GM19463 (cell line): Measurements from ENCODE around the gene KRT2.

Source experiments
- ATAC-seq: cut with Tn5 transposase; IDR thresholded peaks from one replicate; pipeline ENCODE4 v1.9.1; 2021; ENCODE audit warnings: mild to moderate bottlenecking, moderate library complexity; ENCODE audit not compliant: unreplicated experiment

The KRT2 gene

DNA sequence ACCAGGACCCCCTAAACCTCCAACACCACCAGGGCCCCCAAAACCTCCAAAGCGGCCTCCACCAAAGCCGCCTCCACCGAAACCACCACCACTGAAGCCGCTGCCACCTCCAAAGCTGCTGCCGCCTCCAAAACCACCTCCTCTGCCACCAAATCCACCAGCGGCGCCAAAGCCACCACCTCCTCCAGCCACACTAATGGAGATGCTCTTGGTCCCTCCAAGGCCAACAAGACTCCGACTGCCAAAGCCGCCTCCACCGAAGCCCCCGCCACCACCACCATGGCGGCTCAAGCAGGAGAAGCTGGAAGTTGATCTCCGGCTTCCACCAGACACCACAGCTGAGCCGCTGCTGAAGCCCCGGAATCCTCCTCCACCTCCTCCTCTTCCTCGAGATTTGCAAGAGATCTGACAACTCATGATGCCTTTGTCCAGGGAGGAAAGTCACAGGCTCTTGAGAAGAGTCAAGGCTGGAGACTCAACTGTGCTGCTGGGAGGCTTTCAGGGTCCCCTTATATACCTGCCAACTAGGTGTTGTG lies at the start of gene KRT2:
Gene KRT2 (minus strand): TSS at position 486 of the 536 bp plus-strand sequence. CDS start 69 bp downstream, at position 417.
- ATAC-seq: no peak

DNA sequence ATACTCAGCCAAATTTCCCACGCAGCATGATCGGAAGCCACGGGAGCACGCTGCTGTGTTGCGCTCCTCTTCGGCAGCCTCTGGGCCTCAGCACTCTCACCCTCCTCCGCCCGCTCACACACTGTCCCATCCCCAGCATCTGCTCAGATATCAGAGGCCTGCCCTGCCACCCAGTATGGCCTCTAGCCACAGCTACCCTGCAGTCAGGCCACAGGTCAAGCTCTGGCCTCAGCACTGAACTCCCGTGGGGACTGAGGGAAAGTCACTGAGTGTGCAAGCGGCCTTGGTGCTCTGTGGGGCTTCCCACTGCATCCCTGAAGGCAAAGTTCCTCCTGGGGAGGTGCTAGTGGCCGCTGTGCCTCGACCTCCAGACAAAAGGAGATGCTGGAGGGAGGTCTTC lies 49.3 kb upstream of the KRT2 start:
- ATAC-seq: no peak

DNA sequence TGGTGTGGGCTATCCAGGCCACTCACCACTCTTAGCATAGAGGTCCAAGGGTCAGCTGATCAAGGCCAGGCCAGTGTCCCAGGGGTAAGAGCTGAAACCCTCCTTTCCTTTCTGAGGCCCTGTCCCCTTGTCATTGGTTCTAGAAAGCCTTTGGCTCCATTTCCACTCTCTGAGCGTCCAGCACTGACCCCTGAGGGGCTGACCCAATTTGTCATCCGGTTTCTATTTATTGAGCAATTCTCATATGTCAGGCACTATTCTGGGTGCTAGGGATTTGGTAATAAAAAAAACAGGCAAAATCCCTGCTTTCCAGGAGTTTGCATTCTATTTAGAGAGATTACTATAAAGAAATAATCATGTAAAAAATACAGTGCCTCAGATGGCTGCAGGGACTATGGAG lies 47.9 kb upstream of the KRT2 start:
- ATAC-seq: no peak

DNA sequence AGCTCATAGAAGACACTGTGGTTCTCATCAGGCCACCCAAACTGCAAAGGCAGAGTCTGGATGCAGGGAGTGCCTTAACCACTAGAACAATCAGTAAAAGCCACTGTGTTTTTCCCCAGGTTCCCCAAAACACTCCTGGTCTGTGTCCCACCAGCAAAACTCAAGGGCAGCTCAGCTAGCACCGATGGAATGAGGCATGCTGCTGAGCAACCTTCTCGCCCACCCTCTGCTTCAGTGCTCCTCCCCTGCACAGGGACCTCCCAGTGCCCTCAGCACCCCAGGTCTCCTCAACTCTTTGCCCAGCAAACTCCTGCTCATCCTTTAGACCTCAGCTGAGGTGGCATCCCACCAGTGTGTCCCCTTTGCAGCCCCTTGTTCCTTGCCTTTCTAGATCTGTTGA lies 47.4 kb upstream of the KRT2 start:
- no peak for ATAC-seq

DNA sequence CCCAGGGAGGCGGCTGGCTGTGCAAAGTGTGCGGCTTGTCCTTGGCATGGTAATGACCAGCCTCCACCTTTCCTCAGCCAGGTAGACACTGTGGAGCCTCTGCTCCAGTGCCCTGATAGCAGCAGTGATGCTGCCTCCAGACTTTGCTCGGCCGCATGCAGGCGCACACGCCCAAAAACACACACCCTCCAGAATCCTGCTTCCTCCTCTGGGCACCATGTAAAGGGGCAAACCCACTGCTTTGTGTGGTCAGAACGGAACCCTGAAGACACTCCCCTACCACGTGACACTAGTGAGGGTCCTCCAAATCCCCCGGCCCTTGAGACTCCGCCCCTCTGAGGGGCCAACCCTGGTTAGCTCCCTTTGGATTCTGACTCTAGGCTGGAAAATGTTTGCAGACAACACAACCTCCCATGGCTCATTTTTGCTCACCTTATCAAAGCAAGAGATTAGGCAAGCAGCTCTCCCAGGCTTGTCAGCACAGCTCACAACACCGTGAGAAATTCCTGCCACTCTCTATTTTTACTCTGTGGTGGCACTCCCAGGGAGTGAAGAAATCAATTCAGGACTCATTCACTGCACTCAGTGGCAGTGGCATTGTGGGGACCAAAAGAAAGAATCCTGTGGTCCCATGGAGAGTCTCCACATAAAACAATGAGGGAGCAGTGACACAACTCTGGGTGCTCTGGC lies 46.8 kb upstream of the KRT2 start:
- ATAC-seq: no peak

DNA sequence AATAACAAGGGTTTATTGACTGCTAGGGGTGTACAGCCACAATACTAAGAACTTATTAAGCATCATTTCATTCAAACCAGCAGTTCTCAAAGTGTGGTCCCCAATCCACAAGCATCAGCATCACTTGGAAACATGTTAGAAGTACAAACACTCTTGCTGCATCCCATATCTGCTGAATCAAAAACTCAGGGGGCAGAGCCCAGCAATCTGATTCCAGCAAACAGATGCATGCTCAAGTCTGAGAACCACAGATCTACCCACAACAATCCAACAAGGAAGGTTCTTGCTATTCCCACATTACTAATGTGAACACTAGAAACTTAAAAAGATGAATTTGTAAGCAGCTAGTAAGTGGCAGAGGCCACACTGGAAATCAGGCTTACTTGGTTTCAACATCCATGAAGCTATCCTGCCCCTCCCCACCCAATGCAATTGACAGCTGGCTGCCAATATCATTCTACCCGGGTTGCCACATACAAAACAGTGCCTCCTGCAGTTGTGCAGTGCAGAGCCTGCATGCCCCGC lies 45.1 kb upstream of the KRT2 start:
- no peak for ATAC-seq

DNA sequence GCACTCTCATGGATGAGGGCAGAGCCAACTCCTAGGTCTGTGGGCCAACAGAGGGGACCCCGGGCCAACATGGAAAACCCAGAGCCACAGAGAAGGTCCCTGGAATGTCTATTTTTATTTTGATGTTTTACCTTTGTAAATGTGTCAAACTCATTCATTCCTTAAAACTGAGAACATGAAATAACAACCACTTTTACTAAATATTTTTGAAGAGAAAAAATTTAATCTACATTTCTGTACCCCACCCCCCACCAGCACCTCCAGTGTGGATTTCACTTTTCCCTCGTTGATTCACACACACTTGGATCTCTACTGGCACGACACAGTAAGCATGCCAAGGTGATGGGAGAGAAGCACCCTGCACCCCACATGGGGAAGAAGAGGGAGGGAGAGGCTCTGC lies 44.6 kb upstream of the KRT2 start:
- no peak for ATAC-seq

DNA sequence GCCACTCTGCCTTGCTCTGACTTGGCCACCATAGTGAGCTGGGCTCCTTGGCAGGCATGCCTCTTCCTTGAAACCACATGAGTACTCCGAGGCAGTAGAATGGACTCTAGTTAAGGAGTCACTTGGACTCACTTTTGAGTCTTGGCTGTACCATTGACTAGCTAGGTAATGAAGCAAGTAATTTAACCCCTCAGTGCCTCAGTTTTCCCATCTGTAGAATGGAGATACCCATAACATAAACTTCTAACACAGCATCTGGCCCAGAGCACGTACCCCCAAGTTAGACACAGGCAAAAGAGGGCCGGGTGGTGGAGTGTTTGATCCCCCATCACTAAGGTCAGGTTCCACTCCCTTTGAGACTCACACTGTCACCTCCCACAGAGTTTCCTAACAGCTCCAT lies 43.0 kb upstream of the KRT2 start:
- no peak for ATAC-seq

DNA sequence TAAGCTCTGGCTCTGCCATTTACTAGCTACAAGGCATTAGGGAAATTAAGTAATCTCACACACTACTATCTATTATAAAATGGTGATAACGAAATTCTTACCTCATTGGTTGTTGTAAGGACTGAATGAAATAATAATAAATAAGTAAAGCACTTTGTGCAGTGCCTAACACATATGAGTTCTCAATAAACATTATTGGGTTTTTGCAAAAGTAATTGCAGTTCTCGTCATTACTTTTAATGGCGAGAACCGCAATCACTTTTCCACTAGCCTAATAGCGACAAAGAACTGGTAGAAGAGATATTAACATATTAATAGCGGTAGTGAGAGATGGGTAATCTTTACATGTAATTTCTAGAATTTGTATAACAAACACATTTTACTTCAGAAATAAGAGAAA lies 42.1 kb upstream of the KRT2 start:
- ATAC-seq: no peak

DNA sequence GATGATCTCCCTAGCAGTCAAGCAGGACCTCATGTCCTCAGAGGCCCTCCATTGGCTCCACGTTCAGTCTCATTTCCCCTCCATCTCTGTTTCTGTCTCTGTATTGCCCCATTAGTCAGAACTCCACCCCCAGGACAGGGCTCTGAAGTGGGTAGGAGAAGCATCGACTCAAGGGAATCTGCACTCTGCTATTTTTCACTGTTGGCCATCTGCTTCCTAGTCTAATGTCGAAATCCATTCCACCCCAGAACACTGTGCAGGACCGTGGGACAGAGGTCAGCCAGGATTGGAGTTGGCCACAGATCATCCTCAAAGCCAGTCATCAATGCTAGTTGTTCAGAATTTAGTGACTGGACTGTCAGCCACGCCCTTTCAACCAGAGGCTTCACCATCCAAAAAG lies 41.2 kb upstream of the KRT2 start:
- ATAC-seq: no peak

DNA sequence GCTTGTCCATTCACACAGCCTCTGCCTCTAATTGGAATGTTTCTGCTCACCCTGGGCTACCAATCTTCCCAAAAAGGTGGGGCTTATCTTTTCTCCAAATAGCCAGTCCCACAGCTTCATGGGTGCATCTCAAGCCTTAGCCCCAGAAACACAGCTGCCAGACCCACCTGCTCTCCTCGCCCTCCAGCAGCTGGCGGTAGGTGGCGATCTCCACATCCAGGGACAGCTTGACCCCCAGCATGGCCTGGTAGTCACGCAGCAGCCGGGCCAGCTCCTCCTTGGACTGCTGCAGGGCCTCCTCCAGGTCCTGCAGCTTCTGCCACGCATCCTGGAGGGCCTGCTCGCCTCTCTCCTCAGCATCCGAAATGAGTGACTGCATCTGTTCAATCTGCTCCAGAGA lies 40.2 kb upstream of the KRT2 start:
- ATAC-seq: no peak

DNA sequence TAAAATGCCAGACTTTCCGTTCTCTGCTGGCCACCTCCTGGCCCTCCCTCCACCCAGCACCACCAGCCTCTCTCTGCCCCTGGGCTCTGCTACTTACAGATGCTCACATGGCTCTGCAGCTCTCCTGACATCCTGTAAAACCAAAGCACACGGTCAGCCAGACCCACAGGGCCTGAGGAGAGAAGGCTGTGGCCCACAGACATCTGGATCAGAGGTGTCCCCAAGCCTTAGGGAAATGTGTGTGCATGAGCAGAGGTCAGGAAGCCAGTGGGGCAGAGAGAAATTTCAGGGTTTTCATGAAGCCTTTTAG lies 39.8 kb upstream of the KRT2 start:
- no peak for ATAC-seq

DNA sequence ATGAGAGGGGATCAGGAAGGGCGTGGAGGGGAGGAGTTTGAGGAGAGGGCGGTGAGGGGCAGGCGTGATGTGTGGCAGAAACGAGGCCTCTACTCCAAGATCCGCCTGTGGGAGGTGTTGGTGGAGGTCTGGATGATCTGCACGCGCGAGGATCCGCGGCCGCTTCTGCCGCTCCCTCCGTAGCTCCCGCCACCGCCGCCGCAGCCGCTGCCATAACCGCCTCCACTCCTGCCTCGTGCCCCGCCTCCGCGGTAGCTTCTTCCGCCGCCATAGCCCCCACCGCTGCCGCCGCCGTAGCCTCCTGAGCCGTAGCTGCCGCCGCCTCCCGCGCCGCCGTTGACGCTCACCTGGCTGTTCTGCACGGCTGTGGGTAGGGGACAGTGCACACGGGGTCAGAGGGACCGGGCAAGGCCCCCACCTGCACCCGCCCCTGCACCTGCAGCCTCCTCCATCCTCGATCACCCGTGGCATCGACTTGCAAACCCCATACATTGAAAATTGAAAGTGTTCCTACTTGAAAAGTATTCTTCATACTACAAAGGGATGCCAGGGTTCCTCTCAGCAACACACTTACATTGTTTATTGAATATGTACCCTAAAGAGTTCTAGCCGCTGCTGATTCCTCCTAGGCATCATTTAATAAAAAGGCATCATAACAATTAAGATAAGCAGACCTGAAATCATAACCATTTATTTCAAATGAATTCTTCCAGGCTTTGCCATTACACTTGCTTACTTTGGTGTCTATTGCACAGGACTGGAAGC lies 39.2 kb upstream of the KRT2 start:
- ATAC-seq: no peak

DNA sequence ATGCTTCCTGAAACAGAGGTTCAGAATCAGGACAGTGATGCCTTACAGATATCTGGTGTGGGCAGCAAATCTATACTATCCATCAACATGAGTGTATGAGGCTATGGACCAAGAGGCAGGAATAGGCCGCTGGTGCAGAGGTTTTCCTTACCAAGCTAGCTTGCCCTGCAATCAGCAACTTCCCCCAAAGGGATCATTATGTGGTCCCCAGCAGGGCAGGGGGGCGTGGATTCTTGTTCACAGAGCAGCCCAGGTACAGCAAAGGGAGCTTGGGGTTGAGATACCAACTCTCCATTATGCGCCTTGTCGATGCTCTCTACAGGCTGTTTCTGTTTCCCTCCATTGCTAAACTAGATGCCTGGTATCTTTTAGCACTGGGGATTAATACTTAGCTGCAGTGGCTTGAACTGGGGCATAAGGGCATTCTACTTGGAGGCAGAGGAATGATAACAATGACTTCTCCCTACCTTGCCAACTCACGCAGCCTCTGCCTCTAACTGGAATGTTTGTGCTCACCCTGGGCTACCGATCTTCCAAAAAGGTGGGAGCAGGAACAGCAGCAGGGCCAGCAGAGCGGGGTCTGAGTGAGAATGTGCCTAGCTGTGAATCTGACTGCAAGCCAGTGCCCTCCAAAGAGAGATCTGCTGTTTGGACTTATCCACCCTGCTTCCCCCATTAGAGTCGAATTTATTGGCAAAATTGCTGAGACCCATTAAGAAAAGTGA lies 38.5 kb upstream of the KRT2 start:
- no peak for ATAC-seq

DNA sequence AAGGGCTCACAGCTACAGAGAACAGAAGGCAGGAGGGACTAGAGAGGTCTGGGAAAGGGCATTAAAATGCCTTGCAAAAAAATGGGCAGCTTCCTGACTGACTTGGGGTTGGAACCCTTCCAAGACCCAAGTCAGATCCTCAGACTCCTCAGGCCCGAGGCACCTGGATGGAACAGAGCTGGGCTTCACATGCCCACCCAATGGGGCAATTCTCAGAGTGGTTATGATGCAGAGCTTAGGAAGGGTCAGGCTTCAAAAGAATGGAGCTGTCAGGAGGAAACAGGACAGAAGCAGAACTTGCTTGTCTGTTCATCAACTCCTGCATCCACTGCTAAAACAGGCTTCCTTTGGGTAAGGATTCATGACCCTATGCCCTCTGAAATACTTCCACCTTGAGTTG lies 37.9 kb upstream of the KRT2 start:
- no peak for ATAC-seq

DNA sequence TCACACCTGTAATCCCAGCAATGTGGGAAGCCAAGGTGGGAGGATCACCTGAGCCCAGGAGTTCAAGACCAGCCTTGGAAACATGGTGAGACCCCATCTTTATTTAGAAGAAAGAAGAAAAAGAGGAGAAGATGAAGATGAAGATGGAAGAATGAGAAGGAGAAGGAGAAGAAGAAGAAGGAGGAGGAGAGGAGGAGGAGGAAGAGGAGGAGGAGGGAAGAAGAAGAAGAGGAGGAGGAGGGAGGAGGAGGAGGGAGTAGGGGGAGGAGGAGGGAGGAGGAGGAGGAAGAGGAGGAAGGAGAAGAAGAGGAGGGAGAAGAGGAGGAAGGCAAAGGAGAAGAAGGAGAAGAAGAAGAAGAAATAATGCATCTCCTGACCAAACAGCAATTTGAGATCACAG lies 37.2 kb upstream of the KRT2 start:
- no peak for ATAC-seq

DNA sequence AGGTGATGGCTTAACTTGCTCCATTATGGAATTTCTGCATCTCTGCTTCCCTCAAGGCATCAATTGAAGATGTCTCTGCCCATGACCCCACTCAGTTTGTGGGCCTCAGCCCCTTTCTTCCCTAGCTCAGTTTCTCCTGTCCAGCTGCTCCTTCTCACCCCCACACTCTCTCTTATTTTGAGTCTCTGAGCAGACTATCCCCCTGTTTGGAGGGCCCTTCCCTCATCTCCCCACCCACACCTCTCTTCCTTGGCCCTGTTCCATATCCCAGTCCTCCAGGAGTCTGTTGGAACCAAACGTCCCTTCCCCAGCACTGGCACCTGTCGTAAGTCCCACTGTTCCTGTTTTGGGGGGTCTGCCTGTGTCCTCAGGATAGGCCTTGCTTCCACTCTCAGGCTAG lies 36.5 kb upstream of the KRT2 start:
- ATAC-seq: no peak

DNA sequence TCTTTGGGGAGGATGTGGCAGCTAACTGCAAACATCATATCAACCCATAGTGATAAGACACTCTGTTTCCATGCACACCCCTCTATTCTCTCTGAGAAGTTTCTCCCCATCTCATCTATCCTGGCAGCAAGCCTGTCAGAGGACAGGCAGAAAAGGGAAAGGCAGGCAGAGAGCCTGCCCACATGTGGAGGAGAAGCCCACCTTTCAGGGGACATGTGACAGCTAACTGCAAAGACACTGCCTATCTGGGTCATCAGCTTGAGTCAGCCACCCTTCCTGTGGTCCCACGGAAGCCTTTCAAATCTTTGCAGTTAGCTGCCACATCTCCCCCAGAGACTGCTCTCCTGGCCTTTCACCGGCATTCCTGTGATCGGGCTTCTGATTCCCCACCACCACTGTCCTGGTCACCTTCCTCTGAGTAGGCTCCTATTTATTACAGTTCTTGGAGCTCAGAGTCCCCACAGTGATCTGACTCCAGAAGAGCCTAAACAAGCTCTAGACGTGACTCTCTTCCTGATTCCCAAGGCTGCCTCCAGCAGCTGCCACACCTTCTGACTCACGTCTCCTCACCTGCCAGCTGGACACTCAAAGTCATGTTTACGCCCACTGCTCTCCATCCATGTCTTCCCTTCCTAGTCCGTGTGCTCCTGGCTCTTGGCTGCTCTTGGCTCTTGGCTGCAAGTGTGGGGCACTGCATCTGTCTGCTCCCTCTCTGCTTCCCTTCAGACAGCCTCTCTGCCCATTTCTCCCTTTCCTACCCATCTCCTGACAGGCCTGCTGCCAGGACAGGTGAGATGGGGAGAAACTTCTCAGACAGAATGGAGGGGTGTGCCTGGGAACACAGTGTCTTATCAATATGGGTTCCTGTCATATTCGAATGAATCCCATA lies 35.7 kb upstream of the KRT2 start:
- no peak for ATAC-seq

DNA sequence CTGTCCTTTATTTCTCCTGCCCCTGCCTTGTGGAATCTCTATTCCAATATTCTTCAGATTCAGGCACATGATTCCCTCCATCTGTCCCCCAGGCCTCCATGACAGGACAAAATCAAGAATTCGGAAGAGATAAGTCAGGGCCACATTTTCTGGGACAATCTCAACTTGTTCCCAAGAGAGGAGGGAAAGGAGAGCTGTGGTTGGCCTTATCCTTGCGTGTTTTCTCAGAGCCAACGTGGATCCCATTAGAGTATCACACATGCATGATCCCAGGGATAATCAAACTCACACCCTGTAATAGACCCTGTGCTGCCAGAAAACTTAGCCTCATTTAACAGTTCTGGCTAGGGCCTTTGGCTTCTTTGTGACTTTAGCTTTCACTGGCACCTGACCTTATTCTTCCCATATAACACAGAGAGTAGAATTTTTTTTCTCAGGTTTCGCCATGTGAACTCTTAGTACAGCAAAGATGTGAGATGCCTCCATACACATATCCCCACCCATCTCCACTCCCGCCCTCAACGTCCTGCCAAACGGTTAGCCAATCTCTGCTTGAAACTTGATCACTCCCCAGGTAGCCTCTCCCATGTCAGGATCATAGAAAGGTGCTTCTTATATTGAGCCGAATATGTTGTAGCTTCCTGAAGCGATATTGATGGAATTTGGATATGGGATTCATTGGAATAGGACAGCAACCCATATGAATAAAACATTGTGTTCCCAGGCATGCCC lies 34.9 kb upstream of the KRT2 start:
- no peak for ATAC-seq

DNA sequence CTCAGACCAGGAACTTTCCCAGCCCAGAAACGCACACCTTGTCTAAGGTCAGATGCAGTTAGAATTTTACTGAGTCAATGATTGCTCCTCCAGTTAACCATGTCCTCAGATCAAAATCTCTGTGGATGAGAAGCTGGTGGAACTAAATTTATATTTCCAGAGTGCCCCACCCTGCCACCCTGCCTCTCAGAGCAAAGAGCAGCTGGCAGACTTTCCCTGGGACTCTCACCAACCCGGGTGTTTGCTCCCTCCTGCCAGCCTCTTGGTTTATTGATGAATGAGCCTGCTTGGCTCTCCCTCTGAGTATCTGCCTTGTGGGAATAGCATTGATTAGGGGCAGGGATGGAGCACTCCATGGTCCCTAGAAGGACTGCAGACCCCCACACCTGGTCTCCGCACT lies 34.1 kb upstream of the KRT2 start:
- no peak for ATAC-seq
